Skeletal muscle satellite cell (primary cell): ENCODE data around the gene EPO.
"Not testable (repeated sequence)": the region's sequence is repeated elsewhere in the genome, so short reads cannot be mapped to it uniquely, and the experiment has no call there.

Experiments used
- H3K27me3 ChIP-seq: 2 replicates; pipeline ENCODE4 v1.7.0; 2013; ENCODE audit warnings: low read length; ENCODE audit not compliant: control insufficient read depth, insufficient read depth
- H3K36me3 ChIP-seq: 2 replicates; pipeline ENCODE4 v1.7.0; 2013; ENCODE audit warnings: mild to moderate bottlenecking, control low read depth, low read length; ENCODE audit not compliant: insufficient read depth
- H3K4me1 ChIP-seq: 2 replicates; pipeline ENCODE4 v1.7.0; 2013; ENCODE audit warnings: low read length; ENCODE audit not compliant: control insufficient read depth, insufficient read depth
- H3K4me2 ChIP-seq: 2 replicates; pipeline ENCODE4 v1.7.0; 2013; ENCODE audit warnings: mild to moderate bottlenecking, low read length
- H3K4me3 ChIP-seq: 2 replicates; pipeline ENCODE4 v1.7.0; 2013; ENCODE audit warnings: low read length
- H3K9ac ChIP-seq: 2 replicates; pipeline ENCODE4 v1.7.0; 2013; ENCODE audit warnings: mild to moderate bottlenecking, low read depth, low read length, moderate library complexity
- H3K9me3 ChIP-seq: replicated peaks from 2 replicates; pipeline ENCODE4 v1.7.0; 2013; ENCODE audit warnings: mild to moderate bottlenecking, control low read depth, low read length

Gene EPO

DNA sequence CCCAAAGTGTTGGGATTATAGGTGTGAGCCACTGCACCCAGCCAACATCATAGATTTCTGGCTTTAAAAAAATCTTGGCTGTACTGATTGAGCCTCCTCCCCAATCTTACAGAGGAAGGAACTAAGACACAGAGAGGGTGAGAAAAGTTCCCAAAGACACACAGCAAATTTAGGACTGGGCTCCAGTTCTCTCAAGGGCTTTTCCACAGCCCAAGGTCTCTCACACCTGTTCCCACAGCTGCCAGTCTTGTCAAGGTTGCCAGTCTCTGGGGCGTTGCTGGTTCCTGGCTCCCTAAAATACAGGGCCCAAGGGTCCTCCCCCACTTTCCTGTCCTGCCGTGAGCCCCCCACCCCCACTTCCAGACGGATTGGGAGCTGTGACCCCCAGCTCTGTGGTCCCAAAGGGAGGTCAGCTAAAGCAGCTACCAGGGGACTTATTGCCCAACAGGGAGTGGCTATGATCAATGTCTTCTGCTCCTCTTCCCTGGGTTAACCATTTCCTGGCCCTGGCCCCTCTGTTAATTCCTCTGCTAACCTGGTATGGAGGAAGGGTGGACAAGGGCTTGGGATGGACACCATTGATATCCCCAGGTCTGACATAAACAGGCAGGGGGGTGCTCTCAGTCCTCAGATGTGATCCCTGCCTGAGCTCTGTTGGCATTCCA, 10.0 kb downstream of the EPO start:
- no peaks in the 10 kb centered on the region for H3K9me3 ChIP-seq
- no peaks in the 10 kb centered on the region for H3K36me3 ChIP-seq
- no peak overlapping the region for H3K4me3 ChIP-seq
- H3K9ac ChIP-seq, result no peak overlapping the region
- peaks cover 5% of the 10 kb centered on the region for H3K27me3 ChIP-seq
- H3K4me1 ChIP-seq, result peaks cover 21% of the 10 kb centered on the region
- no peak overlapping the region for H3K4me2 ChIP-seq

DNA sequence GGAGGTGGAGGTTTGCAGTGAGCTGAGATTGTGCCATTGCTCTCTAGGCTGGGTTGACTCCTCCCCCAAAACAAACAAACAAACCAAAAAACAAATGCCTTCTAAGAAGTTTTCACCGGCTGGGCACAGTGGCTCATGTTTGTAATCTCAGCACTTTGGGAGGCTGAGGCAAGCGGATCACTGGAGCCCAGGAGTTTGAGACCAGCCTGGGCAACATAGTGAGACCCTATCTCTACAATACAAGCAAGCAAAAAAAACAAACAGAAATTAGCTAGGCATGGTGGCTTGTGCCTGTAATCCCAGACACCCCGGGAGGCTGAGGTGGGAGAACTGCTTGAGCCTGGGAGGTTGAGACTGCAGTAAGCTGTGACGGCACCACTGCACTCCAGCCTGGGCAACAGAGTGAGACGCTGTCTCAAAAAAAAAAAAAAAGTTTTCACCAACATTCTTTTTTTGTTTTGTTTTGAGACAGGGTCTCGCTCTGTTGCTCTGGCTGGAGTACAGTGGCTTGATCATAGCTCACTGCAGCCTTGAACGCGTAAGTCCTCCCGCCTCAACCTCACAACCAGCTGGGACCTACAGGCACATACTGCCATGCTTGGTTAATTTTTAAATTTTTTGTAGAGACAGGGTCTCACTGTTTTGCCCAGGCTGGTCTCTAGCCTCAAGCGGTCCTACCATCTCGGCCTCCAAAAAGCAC, 11.8 kb downstream of the EPO start:
- Histone ChIP-seq H3K4me1 (peaks cover 6% of the 10 kb centered on the region), H3K9me3 (no peaks in the 10 kb centered on the region), H3K36me3 (no peaks in the 10 kb centered on the region), H3K9ac (no peak overlapping the region), H3K4me3 (no peak overlapping the region), H3K4me2 (no peak overlapping the region), H3K27me3 (peaks cover 5% of the 10 kb centered on the region)

DNA sequence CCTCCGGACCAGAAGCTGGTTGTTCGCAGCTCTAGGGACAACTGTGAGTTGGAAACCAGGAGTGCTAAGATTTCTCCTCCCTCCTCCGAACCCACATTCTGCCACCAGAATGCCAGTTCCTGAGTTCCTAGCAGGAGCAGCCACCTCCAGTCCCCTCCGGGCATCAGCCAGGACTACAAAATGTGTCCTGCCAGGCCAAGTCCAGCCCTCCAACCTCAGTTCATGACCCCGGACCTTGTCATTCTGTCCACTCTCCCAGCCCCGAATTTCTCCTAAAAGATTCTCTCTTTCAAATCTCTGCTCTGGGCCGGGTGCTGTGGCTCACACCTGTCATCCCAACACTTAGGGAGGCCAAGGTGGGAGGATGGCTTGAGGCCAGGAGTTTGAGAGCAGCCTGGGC, 15.5 kb downstream of the EPO start:
- Histone ChIP-seq H3K9me3 (no peaks in the 10 kb centered on the region), H3K4me1 (no peaks in the 10 kb centered on the region), H3K4me3 (no peak overlapping the region), H3K27me3 (no peaks in the 10 kb centered on the region), H3K9ac (no peak overlapping the region), H3K4me2 (no peak overlapping the region), H3K36me3 (no peaks in the 10 kb centered on the region)

DNA sequence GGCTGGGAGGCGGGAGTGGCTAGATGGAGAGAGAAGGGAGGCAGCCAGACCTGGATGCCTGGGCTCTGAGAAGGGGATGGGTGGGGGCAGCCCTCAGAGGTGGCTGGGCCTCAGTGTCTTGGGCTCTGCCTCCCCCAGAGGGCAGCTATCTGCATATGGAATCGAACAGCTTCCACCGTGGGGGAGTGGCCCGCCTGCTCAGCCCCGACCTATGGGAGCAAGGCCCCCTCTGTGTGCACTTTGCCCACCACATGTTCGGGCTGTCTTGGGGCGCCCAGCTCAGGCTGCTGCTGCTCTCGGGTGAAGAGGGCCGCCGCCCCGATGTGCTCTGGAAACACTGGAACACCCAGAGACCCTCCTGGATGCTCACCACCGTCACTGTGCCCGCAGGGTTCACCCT, 16.4 kb downstream of the EPO start:
- Histone ChIP-seq H3K4me2 (no peak overlapping the region), H3K9me3 (no peaks in the 10 kb centered on the region), H3K4me3 (no peak overlapping the region), H3K27me3 (no peaks in the 10 kb centered on the region), H3K4me1 (no peaks in the 10 kb centered on the region), H3K36me3 (no peaks in the 10 kb centered on the region), H3K9ac (no peak overlapping the region)

GRCh38 chr7:100739934-100740333, 19.7 kb downstream of the EPO start:
- no peaks in the 10 kb centered on the region for H3K36me3 ChIP-seq
- H3K9me3 ChIP-seq, result no peaks in the 10 kb centered on the region
- no peak overlapping the region for H3K4me3 ChIP-seq
- no peak overlapping the region for H3K4me2 ChIP-seq
- no peak overlapping the region for H3K9ac ChIP-seq
- H3K4me1 ChIP-seq, result no peaks in the 10 kb centered on the region
- no peaks in the 10 kb centered on the region for H3K27me3 ChIP-seq

- H3K9ac ChIP-seq, result no peak overlapping the region
- H3K36me3 ChIP-seq, result no peaks in the 10 kb centered on the region
- H3K27me3 ChIP-seq, result peaks cover 5% of the 10 kb centered on the region
- no peak overlapping the region for H3K4me3 ChIP-seq
- H3K4me2 ChIP-seq, result no peak overlapping the region
- no peaks in the 10 kb centered on the region for H3K4me1 ChIP-seq
- no peaks in the 10 kb centered on the region for H3K9me3 ChIP-seq
Measured at GRCh38 chr7:100744605-100745004, 24.3 kb downstream of the EPO start.

DNA sequence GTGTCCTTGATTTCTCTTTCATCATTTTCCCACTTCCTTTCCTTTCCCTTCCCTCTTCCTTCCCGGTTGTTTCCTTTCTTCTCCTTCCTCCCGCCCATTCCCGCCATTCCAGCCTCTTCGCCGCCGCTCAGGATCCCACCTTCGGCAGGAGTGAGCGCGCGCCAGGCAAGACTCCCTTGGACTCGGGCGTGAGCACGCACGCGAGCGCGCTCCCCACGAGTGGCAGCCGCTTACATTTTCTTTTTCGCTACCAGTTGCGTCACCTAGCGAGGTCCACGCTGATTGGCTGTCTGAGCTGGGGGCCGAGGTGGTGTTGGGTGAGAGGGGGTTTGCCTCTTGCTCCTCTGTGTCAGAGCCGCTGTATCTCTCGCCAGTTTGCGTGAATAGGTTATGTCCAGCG, 24.9 kb downstream of the EPO start:
- H3K4me3 ChIP-seq, result peak overlapping the region; percentile 65
- peaks cover 5% of the 10 kb centered on the region for H3K27me3 ChIP-seq
- H3K36me3 ChIP-seq, result no peaks in the 10 kb centered on the region
- H3K9ac ChIP-seq, result peak overlapping the region; percentile 17
- H3K9me3 ChIP-seq, result no peaks in the 10 kb centered on the region
- H3K4me1 ChIP-seq, result no peaks in the 10 kb centered on the region
- peak overlapping the region; percentile 73 for H3K4me2 ChIP-seq

DNA sequence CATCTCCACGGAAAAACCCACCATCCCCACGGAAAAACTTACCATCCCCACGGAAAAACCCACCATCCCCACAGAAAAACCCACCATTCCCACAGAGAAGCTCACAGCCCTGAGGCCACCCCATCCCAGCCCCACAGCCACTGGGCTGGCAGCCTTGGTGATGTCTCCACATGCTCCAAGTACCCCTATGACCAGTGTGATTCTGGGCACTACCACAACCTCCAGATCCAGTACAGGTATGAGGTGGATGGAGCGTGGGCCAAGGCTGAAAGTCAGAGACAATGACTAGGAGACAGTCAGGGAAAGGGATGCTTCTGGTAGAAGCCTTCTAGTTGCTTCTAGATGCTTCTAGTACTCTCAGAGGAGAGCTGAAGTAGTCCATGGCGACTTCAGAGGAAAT, 32.7 kb downstream of the EPO start:
- Histone ChIP-seq H3K4me3 (no peak overlapping the region), H3K9ac (no peak overlapping the region), H3K27me3 (peaks cover 36% of the 10 kb centered on the region), H3K4me1 (no peaks in the 10 kb centered on the region), H3K9me3 (no peaks in the 10 kb centered on the region), H3K36me3 (no peaks in the 10 kb centered on the region), H3K4me2 (no peak overlapping the region)

DNA sequence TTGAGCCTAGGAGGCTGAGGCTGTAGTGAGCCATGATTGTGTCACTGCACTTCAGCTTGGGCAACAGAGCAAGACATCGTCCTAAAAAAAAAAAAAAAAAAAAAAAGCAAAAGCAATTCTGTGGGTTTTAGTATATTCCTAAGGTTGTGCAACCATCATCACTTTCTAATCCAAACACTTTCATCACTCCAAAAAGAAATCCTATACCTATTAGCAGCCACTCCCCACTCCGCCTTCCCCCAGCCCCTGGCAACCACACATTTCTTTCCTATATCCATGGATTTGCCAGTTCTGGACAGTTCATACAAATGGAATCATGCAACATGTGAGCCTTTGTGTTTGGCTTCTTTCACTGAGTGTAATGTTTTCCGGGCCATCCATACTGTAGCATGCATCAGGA, 33.5 kb downstream of the EPO start:
- Histone ChIP-seq H3K9ac (no peak overlapping the region), H3K36me3 (no peaks in the 10 kb centered on the region), H3K4me1 (no peaks in the 10 kb centered on the region), H3K4me2 (no peak overlapping the region), H3K4me3 (no peak overlapping the region), H3K27me3 (peaks cover 42% of the 10 kb centered on the region), H3K9me3 (no peaks in the 10 kb centered on the region)

DNA sequence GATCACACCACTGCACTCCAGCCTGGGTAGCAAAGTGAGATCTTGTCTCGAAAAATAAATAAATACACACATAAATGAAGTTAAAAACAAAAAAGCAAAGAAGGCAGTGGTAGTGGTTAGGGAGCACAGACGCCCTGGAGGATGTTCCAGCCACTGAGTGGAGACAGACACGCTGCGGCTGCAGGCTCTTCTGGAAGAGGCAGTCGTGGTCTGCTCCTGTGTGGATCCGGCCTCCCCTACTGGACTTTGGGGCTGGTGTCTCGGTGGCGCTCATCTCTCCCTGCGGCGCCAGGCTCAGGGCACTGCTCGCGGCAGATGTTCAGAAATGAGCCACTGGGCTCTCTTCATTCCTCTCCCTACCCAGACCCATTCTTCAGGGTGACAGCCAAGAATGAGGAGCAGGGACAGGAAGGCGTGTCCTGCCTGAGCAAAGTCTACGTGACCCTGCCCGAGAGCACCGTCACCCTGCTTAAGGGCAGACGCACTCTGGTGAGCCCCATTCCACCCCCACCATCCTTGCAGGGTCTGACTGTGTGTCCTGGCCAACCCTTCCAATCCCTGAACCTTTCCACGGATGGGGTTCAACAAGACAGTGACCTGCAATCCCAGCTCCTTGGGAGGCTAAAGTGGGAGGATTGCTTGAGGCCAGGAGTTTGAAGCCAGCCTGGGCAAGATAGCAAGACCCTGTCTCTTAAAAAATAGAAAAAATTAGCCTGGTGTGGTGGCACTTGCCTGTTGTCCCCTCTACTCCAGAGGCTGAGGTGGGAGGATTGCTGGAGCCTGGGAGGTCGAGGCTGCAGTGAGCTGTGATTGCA, 39.3 kb downstream of the EPO start:
- H3K4me2 ChIP-seq, result no peak overlapping the region
- no peak overlapping the region for H3K4me3 ChIP-seq
- no peaks in the 10 kb centered on the region for H3K4me1 ChIP-seq
- no peaks in the 10 kb centered on the region for H3K9me3 ChIP-seq
- no peaks in the 10 kb centered on the region for H3K36me3 ChIP-seq
- peaks cover 52% of the 10 kb centered on the region for H3K27me3 ChIP-seq
- no peak overlapping the region for H3K9ac ChIP-seq

GRCh38 chr7:100762841-100763240, 42.6 kb downstream of the EPO start:
- not testable (repeated sequence) for H3K9ac ChIP-seq, H3K36me3 ChIP-seq, H3K9me3 ChIP-seq, H3K4me1 ChIP-seq, H3K4me3 ChIP-seq, H3K4me2 ChIP-seq
- peaks cover 62% of the 10 kb centered on the region for H3K27me3 ChIP-seq
